SK-N-SH treated with all-trans-retinoic acid at 6 μM for 48 hours (cell line): ENCODE results near the gene PCK1.

Source experiments
- ATAC-seq: fragments of 200-7000 bp; cut with Tn5 transposase; 3 replicates; pipeline ENCODE4 v1.9.1; 2020; ENCODE audit warnings: mild to moderate bottlenecking, moderate library complexity
- ARNTL ChIP-seq: fragments of 450-650 bp; formaldehyde crosslinking; IDR thresholded peaks from 2 replicates; pipeline ENCODE4 v1.5.0; 2020; ENCODE audit warnings: low read depth, mild to moderate bottlenecking, moderate library complexity, borderline replicate concordance
- BACH2 ChIP-seq: fragments of 250-450 bp; sonication (Bioruptor Pico); IDR thresholded peaks from 2 replicates; pipeline ENCODE4 v1.9.0; 2021; ENCODE audit warnings: mild to moderate bottlenecking, borderline replicate concordance
- CSRNP3 ChIP-seq: fragments of 250-450 bp; sonication (Bioruptor Pico); IDR thresholded peaks from 2 replicates; pipeline ENCODE4 v1.5.1; 2021; ENCODE audit warnings: mild to moderate bottlenecking, moderate library complexity
- ESRRG ChIP-seq: fragments of 250-450 bp; sonication (Bioruptor Pico); IDR thresholded peaks from 2 replicates; pipeline ENCODE4 v1.6.1; 2021; ENCODE audit warnings: mild to moderate bottlenecking
- GLIS3 ChIP-seq: fragments of 250-450 bp; sonication (Bioruptor Pico); IDR thresholded peaks from 2 replicates; pipeline ENCODE4 v1.5.0; 2020; ENCODE audit warnings: mild to moderate bottlenecking, moderate library complexity
- ISL1 ChIP-seq: fragments of 250-450 bp; sonication (Bioruptor Pico); IDR thresholded peaks from 2 replicates; pipeline ENCODE4 v2.1.2; 2022; ENCODE audit warnings: mild to moderate bottlenecking, moderate library complexity
- OSR1 ChIP-seq: fragments of 250-450 bp; sonication (Bioruptor Pico); IDR thresholded peaks from 2 replicates; pipeline ENCODE4 v1.8.0; 2022; ENCODE audit warnings: moderate library complexity, mild to moderate bottlenecking, inconsistent platforms
- POU6F1 ChIP-seq: fragments of 250-450 bp; sonication (Bioruptor Pico); IDR thresholded peaks from 2 replicates; pipeline ENCODE4 v1.8.0; 2021; ENCODE audit warnings: low read depth, mild to moderate bottlenecking, moderate library complexity, borderline replicate concordance
- PPARA ChIP-seq: fragments of 250-450 bp; sonication (Bioruptor Pico); IDR thresholded peaks from 2 replicates; pipeline ENCODE4 v1.5.0; 2020; ENCODE audit warnings: mild to moderate bottlenecking, borderline replicate concordance
- RARB ChIP-seq: fragments of 250-450 bp; sonication (Bioruptor Pico); IDR thresholded peaks from 2 replicates; pipeline ENCODE4 v1.8.0; 2021; ENCODE audit warnings: mild to moderate bottlenecking, moderate library complexity
- SNAI2 ChIP-seq: fragments of 250-450 bp; sonication (Bioruptor Pico); IDR thresholded peaks from 2 replicates; pipeline ENCODE4 v1.5.0; 2020; ENCODE audit warnings: mild to moderate bottlenecking, moderate library complexity
- TCF4 ChIP-seq: fragments of 250-450 bp; sonication (Bioruptor Pico); IDR thresholded peaks from 2 replicates; pipeline ENCODE4 v1.8.0; 2021; ENCODE audit warnings: mild to moderate bottlenecking, moderate library complexity, borderline replicate concordance
- TOX ChIP-seq: fragments of 250-450 bp; sonication (Bioruptor Pico); IDR thresholded peaks from 2 replicates; pipeline ENCODE4 v1.8.0; 2021; ENCODE audit warnings: mild to moderate bottlenecking, moderate library complexity, borderline replicate concordance
- TSHZ2 ChIP-seq: fragments of 250-450 bp; sonication (Bioruptor Pico); IDR thresholded peaks from 2 replicates; pipeline ENCODE4 v1.5.0; 2020; ENCODE audit warnings: mild to moderate bottlenecking, moderate library complexity
- ZC3H10 ChIP-seq: fragments of 250-450 bp; sonication (Bioruptor Pico); IDR thresholded peaks from 2 replicates; pipeline ENCODE4 v1.5.1; 2021; ENCODE audit warnings: mild to moderate bottlenecking, moderate library complexity
- ZFP3 ChIP-seq: fragments of 250-450 bp; sonication (Bioruptor Pico); IDR thresholded peaks from 2 replicates; pipeline ENCODE4 v1.5.0; 2020; ENCODE audit warnings: mild to moderate bottlenecking, moderate library complexity
- ZFP30 ChIP-seq: fragments of 450-650 bp; formaldehyde crosslinking; IDR thresholded peaks from 2 replicates; pipeline ENCODE4 v1.5.0; 2022; ENCODE audit warnings: mild to moderate bottlenecking, moderate library complexity
- ZNF565 ChIP-seq: fragments of 450-650 bp; formaldehyde crosslinking; conservative IDR thresholded peaks from 2 replicates; pipeline ENCODE4 v1.5.0; 2020; ENCODE audit warnings: low read depth, mild to moderate bottlenecking, moderate library complexity
- ZNF8 ChIP-seq: fragments of 450-650 bp; formaldehyde crosslinking; IDR thresholded peaks from 2 replicates; pipeline ENCODE4 v1.5.0; 2020; ENCODE audit warnings: mild to moderate bottlenecking, moderate library complexity
- TF ChIP-seq, protein P1 (sequence below): fragments of 250-450 bp; sonication (Bioruptor Pico); IDR thresholded peaks from 2 replicates; pipeline ENCODE4 v1.5.1; 2020; ENCODE audit warnings: low read depth, mild to moderate bottlenecking, moderate library complexity
- TF ChIP-seq, protein P2 (sequence below): fragments of 250-450 bp; sonication (Bioruptor Pico); IDR thresholded peaks from 2 replicates; pipeline ENCODE4 v1.8.0; 2020; ENCODE audit warnings: mild to moderate bottlenecking, moderate library complexity, borderline replicate concordance

Gene PCK1

GRCh38 chr20:57522380-57523140 is 38.4 kb upstream of the PCK1 start:
- no peak for ATAC-seq
- TF ChIP-seq ZFP3 (CRISPR knock-in tag) (no peak), BACH2 (CRISPR knock-in tag) (no peak), TSHZ2 (CRISPR knock-in tag) (no peak), ZFP30 (no peak), ISL1 (no peak), TCF4 (CRISPR knock-in tag) (no peak), GLIS3 (CRISPR knock-in tag) (no peak), SNAI2 (CRISPR knock-in tag) (no peak)
- TF ChIP-seq, protein P1, sequence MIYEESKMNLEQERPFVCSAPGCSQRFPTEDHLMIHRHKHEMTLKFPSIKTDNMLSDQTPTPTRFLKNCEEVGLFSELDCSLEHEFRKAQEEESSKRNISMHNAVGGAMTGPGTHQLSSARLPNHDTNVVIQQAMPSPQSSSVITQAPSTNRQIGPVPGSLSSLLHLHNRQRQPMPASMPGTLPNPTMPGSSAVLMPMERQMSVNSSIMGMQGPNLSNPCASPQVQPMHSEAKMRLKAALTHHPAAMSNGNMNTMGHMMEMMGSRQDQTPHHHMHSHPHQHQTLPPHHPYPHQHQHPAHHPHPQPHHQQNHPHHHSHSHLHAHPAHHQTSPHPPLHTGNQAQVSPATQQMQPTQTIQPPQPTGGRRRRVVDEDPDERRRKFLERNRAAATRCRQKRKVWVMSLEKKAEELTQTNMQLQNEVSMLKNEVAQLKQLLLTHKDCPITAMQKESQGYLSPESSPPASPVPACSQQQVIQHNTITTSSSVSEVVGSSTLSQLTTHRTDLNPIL (CRISPR knock-in tag): no peak
- TF ChIP-seq, protein P2, sequence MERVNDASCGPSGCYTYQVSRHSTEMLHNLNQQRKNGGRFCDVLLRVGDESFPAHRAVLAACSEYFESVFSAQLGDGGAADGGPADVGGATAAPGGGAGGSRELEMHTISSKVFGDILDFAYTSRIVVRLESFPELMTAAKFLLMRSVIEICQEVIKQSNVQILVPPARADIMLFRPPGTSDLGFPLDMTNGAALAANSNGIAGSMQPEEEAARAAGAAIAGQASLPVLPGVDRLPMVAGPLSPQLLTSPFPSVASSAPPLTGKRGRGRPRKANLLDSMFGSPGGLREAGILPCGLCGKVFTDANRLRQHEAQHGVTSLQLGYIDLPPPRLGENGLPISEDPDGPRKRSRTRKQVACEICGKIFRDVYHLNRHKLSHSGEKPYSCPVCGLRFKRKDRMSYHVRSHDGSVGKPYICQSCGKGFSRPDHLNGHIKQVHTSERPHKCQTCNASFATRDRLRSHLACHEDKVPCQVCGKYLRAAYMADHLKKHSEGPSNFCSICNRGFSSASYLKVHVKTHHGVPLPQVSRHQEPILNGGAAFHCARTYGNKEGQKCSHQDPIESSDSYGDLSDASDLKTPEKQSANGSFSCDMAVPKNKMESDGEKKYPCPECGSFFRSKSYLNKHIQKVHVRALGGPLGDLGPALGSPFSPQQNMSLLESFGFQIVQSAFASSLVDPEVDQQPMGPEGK (CRISPR knock-in tag): no peak

DNA sequence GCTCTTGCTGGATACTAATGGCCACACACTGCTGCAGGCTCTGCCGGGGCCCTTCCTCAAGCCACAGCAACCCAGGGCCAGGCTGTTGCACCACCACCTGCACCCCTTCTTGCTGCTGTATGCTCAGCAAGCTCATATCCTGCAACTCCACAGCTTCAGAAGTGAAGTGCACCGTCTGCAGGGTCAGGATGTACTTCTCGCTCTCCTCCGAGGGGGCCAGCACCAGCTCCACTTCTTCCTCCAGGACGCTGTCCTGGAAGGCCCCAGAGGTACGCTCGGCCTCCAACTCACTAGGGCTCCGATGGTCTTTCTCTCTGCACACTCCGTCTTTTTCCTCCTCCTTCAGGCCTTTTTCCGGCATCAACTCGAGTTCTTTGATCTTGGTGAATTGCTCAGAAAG is 37.1 kb upstream of the PCK1 start:
- TF ChIP-seq TCF4 (CRISPR knock-in tag) (no peak), OSR1 (no peak), ESRRG (CRISPR knock-in tag) (no peak), TOX (CRISPR knock-in tag) (no peak), ZNF8 (no peak), POU6F1 (CRISPR knock-in tag) (no peak), PPARA (CRISPR knock-in tag) (no peak), TSHZ2 (CRISPR knock-in tag) (no peak), SNAI2 (CRISPR knock-in tag) (no peak), BACH2 (CRISPR knock-in tag) (no peak), ZFP3 (CRISPR knock-in tag) (no peak), ZNF565 (no peak), ARNTL (CRISPR knock-in tag) (no peak), RARB (CRISPR knock-in tag) (no peak), GLIS3 (CRISPR knock-in tag) (no peak), CSRNP3 (no peak), ZC3H10 (no peak)
- ATAC-seq: no peak
